ENCODE measurements around the gene DNM2. TPM values are rescaled to one million over a fixed set of nuclear protein-coding genes. Genes with fewer than 3 reads are reported as not detected.

The DNM2 gene
- polyA plus RNA-seq, 2 of the 4 experiments (the other 2 are of a cell fraction) = 32.9 to 58.5 TPM

- Histone ChIP-seq H3K9me3 (no peaks in the 10 kb centered on the region), H3K4me2 (peak overlapping the region; percentile 68), H3K27ac (peak overlapping the region; percentile 78 to 91; a peak in 5 of 6 replicates), H3K4me1 (peaks cover 57% of the 10 kb centered on the region), H3K4me3 (no peak overlapping the region)
- FAIRE-seq (no peak), ATAC-seq (no peak), DNase-seq (ENCODE audit: low read depth in 1 of 2, low spot score in 1 of 2) (no peak)
- ChIA-PET POLR2A (no interaction called here), CTCF (interaction anchor here (1.0 to 1.4 kb wide), 3 partner anchors 17 to 112 kb away, joined by 3 to 4 read pairs (median 4); no protein-coding TSS in a partner anchor)
- 84% methylated on average over 21 of the region's 21 CpGs for whole genome bisulfite sequencing (ENCODE audit: missing lambda C conversion rate)
- TF ChIP-seq ZFP36 (IDR thresholded peaks at IDR 0.05; ENCODE audit: borderline replicate concordance, partially characterized antibody) (peak; percentile 60), SMC3 (IDR thresholded peaks at IDR 0.05) (no peak)
These were observed 33.5 kb downstream of the DNM2 start for GRCh38 chr19:10751109-10751953.

- no peak overlapping the region for H3K4me2 ChIP-seq
- POLR2A ChIA-PET = no interaction called here
- peak overlapping the region in 1 of 2 experiments; percentile 91; a peak in 3 of 6 replicates for H3K27ac ChIP-seq
- CTCF ChIA-PET = interaction anchor here (1.0 to 1.4 kb wide), 3 partner anchors 16 to 103 kb away, joined by 3 to 4 read pairs (median 3); no protein-coding TSS in a partner anchor
- 91% methylated on average over 6 of the region's 8 CpGs for WGBS (ENCODE audit: missing lambda C conversion rate)
- DNase-seq (ENCODE audit: low read depth in 1 of 2, low spot score in 1 of 2) = no peak
- TF ChIP-seq REST (IDR thresholded peaks at IDR 0.05) (no peak), FOSL2 (IDR thresholded peaks at IDR 0.05) (no peak), FOSL2 (CRISPR knock-in tag; IDR thresholded peaks at IDR 0.05) (no peak), CBX2 (IDR thresholded peaks at IDR 0.05; ENCODE audit: borderline replicate concordance, low read depth) (no peak), ZC3H11A (IDR thresholded peaks at IDR 0.05) (no peak), HMGXB4 (CRISPR knock-in tag; IDR thresholded peaks at IDR 0.05; ENCODE audit: borderline replicate concordance) (no peak), ATOH8 (CRISPR knock-in tag; IDR thresholded peaks at IDR 0.05; ENCODE audit: low read depth) (no peak), TP53 (CRISPR knock-in tag; IDR thresholded peaks at IDR 0.05) (no peak), JUNB (IDR thresholded peaks at IDR 0.05) (no peak), BHLHE40 (IDR thresholded peaks at IDR 0.05; ENCODE audit: low read depth, low read length) (no peak), USF2 (IDR thresholded peaks at IDR 0.05) (no peak), CHD4 (IDR thresholded peaks at IDR 0.05; ENCODE audit: borderline replicate concordance) (no peak), CHD2 (IDR thresholded peaks at IDR 0.05; ENCODE audit: low read length, partially characterized antibody) (no peak), RAD21 (conservative IDR thresholded peaks at IDR 0.05 in 1 of 2, IDR thresholded peaks at IDR 0.05 in 1 of 2) (no peak), HEYL (CRISPR knock-in tag; IDR thresholded peaks at IDR 0.05) (no peak), RNF2 (IDR thresholded peaks at IDR 0.05; ENCODE audit: borderline replicate concordance, low read depth) (no peak), HOXA7 (CRISPR knock-in tag; IDR thresholded peaks at IDR 0.05) (no peak), NFE2L2 (conservative IDR thresholded peaks at IDR 0.05; ENCODE audit: low read length) (no peak), FOXS1 (CRISPR knock-in tag; IDR thresholded peaks at IDR 0.05) (no peak), POLR2AphosphoS2 (conservative IDR thresholded peaks at IDR 0.05; ENCODE audit: low read length) (no peak)
- H3K4me3 ChIP-seq = no peak overlapping the region
- no peak for ATAC-seq
- H3K4me1 ChIP-seq = peaks cover 52% of the 10 kb centered on the region
- FAIRE-seq = no peak
- no peaks in the 10 kb centered on the region for H3K9me3 ChIP-seq
These were observed 34.5 kb downstream of the DNM2 start for GRCh38 chr19:10752237-10752912.
